Stomach (tissue), 9 donors: ENCODE measurements around the gene DIPK1C. TPM values are rescaled to one million over a fixed set of nuclear protein-coding genes. Genes with fewer than 3 reads are reported as not detected.

Source experiments
- DNase-seq, 2 donors: peaks; one replicate each; pipeline versions ENCODE4 v3.0.0 to v3.0.0-alpha.2; 2013 to 2019
- H3K27ac ChIP-seq, 5 donors: fragments of 200-600 bp in 4 of 5; sonication (generic) in 4 of 5; one replicate each; pipeline ENCODE4 v1.5.1; 2013 to 2019; ENCODE audit warnings: mild to moderate bottlenecking in 1 of 5, moderate library complexity in 1 of 5
- H3K27me3 ChIP-seq, 3 donors: fragments of 200-600 bp; sonication (generic); one replicate each; pipeline ENCODE4 v1.5.1; 2017 to 2019; ENCODE audit warnings: mixed run types in 1 of 3
- H3K36me3 ChIP-seq, 4 donors: fragments of 200-600 bp; sonication (generic); 1 replicate in 3 of 4; 2 replicates in 1 of 4; pipeline ENCODE4 v1.5.1; 2016 to 2019
- H3K4me1 ChIP-seq, 4 donors: fragments of 200-600 bp; sonication (generic); one replicate each; pipeline ENCODE4 v1.5.1; 2016 to 2019
- H3K4me3 ChIP-seq, 4 donors: fragments of 200-600 bp; sonication (generic) in 3 of 4; one replicate each; pipeline ENCODE4 v1.5.1; 2016 to 2019; ENCODE audit warnings: mild to moderate bottlenecking in 1 of 4
- H3K9me3 ChIP-seq, 4 donors: fragments of 200-600 bp; sonication (generic); one replicate each; pipeline ENCODE4 v1.5.1; 2016 to 2019
- EP300 ChIP-seq: sonication (generic); formaldehyde crosslinking; IDR thresholded peaks from one replicate; pipeline ENCODE4 v1.6.1; 2017; ENCODE audit warnings: antibody characterized with exemption
- POLR2A ChIP-seq, 4 donors: fragments of 450-650 bp; IDR thresholded peaks; one replicate each; pipeline ENCODE4 v1.6.1; 2016; ENCODE audit warnings: antibody characterized with exemption in 4 of 4, control low read depth in 2 of 4, mild to moderate bottlenecking in 1 of 4, moderate library complexity in 1 of 4
- POLR2AphosphoS5 ChIP-seq, 3 donors: sonication (generic); formaldehyde crosslinking; IDR thresholded peaks; one replicate each; pipeline ENCODE4 v1.6.1; 2016; ENCODE audit warnings: antibody characterized with exemption in 3 of 3
- WGBS, 5 donors: extraction: QIAGEN DNeasy Blood & Tissue Kit in 3 of 5; methylation state at CpG; one replicate each; pipeline versions ENCODE4 v1.1.5 to v1.1.7; 2013 to 2018; 5-methylcytosine and 5-hydroxymethylcytosine counted together
- intact Hi-C: fragments of 100-400 bp; cut with DNase I; formaldehyde crosslinking; loops from one replicate; pipeline ENCODE4 v1.15.1; 2023; ENCODE audit warnings: low total_unique reads
- polyA plus RNA-seq, 3 donors: library from polyadenylated mRNA; stranded (reverse); fragments of 200-250 nt; gene quantifications; one replicate each; pipeline ENCODE4 v1.2.3, GENCODE V29; 2013
- total RNA-seq, 5 donors: library from RNA; depleted of rRNA; stranded (reverse); fragments of >200 nt; gene quantifications; one replicate each; pipeline versions ENCODE4 v1.1.0 to v1.2.3, GENCODE V29; 2014 to 2016
- TF ChIP-seq, protein P1 (sequence below), 7 experiments: fragments of 450-650 bp in 4 of 7; fragments of 200-600 bp in 3 of 7; sonication (generic) in 3 of 7; IDR thresholded peaks; one replicate each; pipeline ENCODE4 v1.5.1; 2016 to 2019; ENCODE audit warnings: antibody characterized with exemption in 7 of 7, control low read depth in 2 of 7, mild to moderate bottlenecking in 1 of 7
- donor health status: healthy with polysubstance abuse.
- donor health status: Bipolar disorder and iron deficiency.
- donor health status: healthy.

The DIPK1C gene
- total and polyA plus RNA-seq, 8 donors, result 0.55 to 2.3 (median 1.8) TPM; not detected in 3

- TF ChIP-seq, protein P1, sequence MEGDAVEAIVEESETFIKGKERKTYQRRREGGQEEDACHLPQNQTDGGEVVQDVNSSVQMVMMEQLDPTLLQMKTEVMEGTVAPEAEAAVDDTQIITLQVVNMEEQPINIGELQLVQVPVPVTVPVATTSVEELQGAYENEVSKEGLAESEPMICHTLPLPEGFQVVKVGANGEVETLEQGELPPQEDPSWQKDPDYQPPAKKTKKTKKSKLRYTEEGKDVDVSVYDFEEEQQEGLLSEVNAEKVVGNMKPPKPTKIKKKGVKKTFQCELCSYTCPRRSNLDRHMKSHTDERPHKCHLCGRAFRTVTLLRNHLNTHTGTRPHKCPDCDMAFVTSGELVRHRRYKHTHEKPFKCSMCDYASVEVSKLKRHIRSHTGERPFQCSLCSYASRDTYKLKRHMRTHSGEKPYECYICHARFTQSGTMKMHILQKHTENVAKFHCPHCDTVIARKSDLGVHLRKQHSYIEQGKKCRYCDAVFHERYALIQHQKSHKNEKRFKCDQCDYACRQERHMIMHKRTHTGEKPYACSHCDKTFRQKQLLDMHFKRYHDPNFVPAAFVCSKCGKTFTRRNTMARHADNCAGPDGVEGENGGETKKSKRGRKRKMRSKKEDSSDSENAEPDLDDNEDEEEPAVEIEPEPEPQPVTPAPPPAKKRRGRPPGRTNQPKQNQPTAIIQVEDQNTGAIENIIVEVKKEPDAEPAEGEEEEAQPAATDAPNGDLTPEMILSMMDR (IDR thresholded peaks at IDR 0.05), result no peak
- TF ChIP-seq POLR2A (IDR thresholded peaks at IDR 0.05) (no peak), EP300 (no peak), POLR2AphosphoS5 (IDR thresholded peaks at IDR 0.05) (no peak)
- Histone ChIP-seq H3K4me3 (no peak overlapping the region), H3K27me3 (peaks cover 0 to 4% (median 0%) of the 10 kb centered on the region in 3 donors), H3K27ac (no peak overlapping the region), H3K9me3 (no peaks in the 10 kb centered on the region), H3K36me3 (no peaks in the 10 kb centered on the region), H3K4me1 (no peaks in the 10 kb centered on the region)
- intact Hi-C loops, result no loop called here
- DNase-seq, result no peak
- 95 to 96% (median 96%) methylated on average over 24 of the region's 24 CpGs for WGBS, 5 donors
Observed at GRCh38 chr18:74427442-74428112, 29.5 kb downstream of the DIPK1C start.

- DNase-seq, result no peak
- Histone ChIP-seq H3K27ac (no peak overlapping the region), H3K4me1 (no peaks in the 10 kb centered on the region), H3K4me3 (no peak overlapping the region), H3K9me3 (no peaks in the 10 kb centered on the region), H3K27me3 (peaks cover 0 to 4% (median 0%) of the 10 kb centered on the region in 3 donors), H3K36me3 (no peaks in the 10 kb centered on the region)
- WGBS, 5 donors, result 91 to 98% (median 97%) methylated on average over 11 of the region's 11 CpGs
- TF ChIP-seq POLR2AphosphoS5 (IDR thresholded peaks at IDR 0.05) (no peak), EP300 (no peak), POLR2A (IDR thresholded peaks at IDR 0.05) (no peak)
- TF ChIP-seq, protein P1 (IDR thresholded peaks at IDR 0.05), result no peak
- intact Hi-C loops, result no loop called here
Observed at GRCh38 chr18:74425876-74426275, 31.2 kb downstream of the DIPK1C start.

GRCh38 chr18:74425161-74425560, 31.9 kb downstream of the DIPK1C start:
- peaks cover 0 to 4% (median 0%) of the 10 kb centered on the region in 3 donors for H3K27me3 ChIP-seq
- no peak overlapping the region for H3K4me3 ChIP-seq
- no peaks in the 10 kb centered on the region for H3K4me1 ChIP-seq
- H3K36me3 ChIP-seq, result no peaks in the 10 kb centered on the region
- H3K27ac ChIP-seq, result no peak overlapping the region
- no peaks in the 10 kb centered on the region for H3K9me3 ChIP-seq
- TF ChIP-seq POLR2AphosphoS5 (IDR thresholded peaks at IDR 0.05) (no peak), EP300 (no peak), POLR2A (IDR thresholded peaks at IDR 0.05) (no peak)
- TF ChIP-seq, protein P1 (IDR thresholded peaks at IDR 0.05), result no peak
- DNase-seq, result no peak
- WGBS, 5 donors, result 82 to 95% (median 84%) methylated on average over 4 of the region's 4 CpGs
- intact Hi-C loops, result no loop called here

DNA sequence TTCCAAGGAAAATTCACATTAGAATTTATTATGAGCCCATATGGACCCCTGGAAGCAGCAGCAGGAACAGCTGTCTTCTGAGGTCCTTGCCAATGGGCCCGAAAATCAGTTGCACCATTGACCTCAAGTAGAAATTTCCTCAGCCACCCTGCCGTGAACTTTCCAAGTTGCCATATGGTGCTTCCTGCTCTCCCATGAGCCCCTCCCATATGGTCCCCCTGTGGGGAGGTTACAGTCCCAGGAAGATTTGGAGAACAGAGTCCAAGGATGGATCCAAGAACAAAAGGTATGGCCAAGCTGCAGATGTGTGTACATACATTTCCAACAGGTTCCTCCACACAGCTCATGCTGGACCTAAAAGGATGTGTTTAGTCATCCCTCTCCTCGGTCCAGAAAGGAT, 34.6 kb downstream of the DIPK1C start:
- Histone ChIP-seq H3K4me3 (no peak overlapping the region), H3K27ac (no peak overlapping the region), H3K36me3 (no peaks in the 10 kb centered on the region), H3K9me3 (no peaks in the 10 kb centered on the region), H3K27me3 (no peaks in the 10 kb centered on the region), H3K4me1 (no peaks in the 10 kb centered on the region)
- no peak for TF ChIP-seq POLR2AphosphoS5 (IDR thresholded peaks at IDR 0.05)
- TF ChIP-seq, protein P1 (IDR thresholded peaks at IDR 0.05), result no peak
- TF ChIP-seq EP300, result no peak
- TF ChIP-seq POLR2A (IDR thresholded peaks at IDR 0.05), result no peak
- intact Hi-C loops, result no loop called here
- DNase-seq, result no peak
- WGBS, 5 donors, result 66 to 83% (median 83%) methylated on average over 3 of the region's 3 CpGs
